ENCODE results near the gene CCDC174.

CCDC174 gene

DNA sequence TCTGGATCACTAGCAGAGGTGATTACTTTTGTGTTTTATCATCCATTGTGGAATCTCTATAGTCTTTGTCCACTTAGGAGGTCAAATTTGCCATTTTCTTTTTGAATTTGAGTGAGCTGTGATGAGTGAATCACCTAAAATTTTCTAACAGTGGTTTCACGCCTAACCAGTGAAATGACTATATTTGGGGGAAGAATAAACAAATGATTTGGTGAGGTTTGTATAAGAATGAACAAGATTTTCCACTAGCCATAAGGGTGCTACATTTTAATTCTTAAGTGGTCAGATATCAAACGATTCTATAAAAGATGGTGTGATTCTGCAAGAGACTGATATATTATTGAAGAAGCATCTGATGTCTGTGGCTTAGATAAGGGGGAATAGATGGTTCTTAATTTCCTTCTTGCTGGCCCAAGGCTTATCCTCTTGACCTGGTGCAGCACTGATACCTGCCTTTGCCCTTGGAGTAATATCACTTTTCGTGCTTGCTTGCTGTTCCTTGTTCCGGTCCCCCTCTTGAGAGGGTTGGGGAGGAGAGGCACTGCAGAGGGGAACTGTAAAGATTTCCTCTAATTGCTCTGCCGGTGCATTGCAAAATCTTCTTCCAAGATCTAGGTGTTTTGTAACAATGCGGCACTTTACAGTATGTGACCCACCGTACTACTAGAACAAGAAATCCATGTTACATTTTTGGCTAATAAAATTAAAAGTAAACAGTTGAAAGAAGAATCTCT, 37.9 kb downstream of the CCDC174 start:
- H3K27me3 Mint-ChIP-seq, result no peaks in the 10 kb centered on the region
- H3K36me3 Mint-ChIP-seq (ENCODE audit: low read depth), result peaks cover 2% of the 10 kb centered on the region
- H3K4me3 Mint-ChIP-seq, result no peak overlapping the region
- no peak overlapping the region for H3K27ac Mint-ChIP-seq
- ATAC-seq, result peak; percentile 46
- H3K4me1 Mint-ChIP-seq, result peaks cover 15% of the 10 kb centered on the region
- DNase-seq, result no peak
- H3K9me3 Mint-ChIP-seq, result no peaks in the 10 kb centered on the region

DNA sequence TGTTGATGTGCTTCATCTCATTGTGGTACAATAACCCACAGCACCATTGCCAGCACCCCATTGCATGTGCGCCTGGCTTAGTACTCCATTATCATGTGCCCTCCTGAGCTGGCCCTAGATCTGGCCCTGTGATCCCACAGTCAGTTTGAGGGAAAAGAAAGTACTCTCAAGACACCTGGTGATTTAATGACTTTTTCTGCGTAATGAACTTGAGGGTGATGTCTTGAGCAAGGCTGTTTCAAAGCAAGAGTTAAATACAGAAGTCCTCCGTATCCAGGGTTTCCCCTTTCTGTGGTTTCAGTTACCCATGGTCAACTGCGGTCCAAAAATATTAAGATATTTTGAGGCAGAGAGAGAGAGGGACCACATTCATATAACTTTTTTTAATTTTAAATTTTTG, 39.7 kb downstream of the CCDC174 start:
- H3K36me3 Mint-ChIP-seq (ENCODE audit: low read depth), result peaks cover 2% of the 10 kb centered on the region
- no peak for DNase-seq
- ATAC-seq, result no peak
- H3K27ac Mint-ChIP-seq, result no peak overlapping the region
- H3K27me3 Mint-ChIP-seq, result no peaks in the 10 kb centered on the region
- H3K4me1 Mint-ChIP-seq, result peaks cover 11% of the 10 kb centered on the region
- H3K4me3 Mint-ChIP-seq, result no peak overlapping the region
- no peaks in the 10 kb centered on the region for H3K9me3 Mint-ChIP-seq

DNA sequence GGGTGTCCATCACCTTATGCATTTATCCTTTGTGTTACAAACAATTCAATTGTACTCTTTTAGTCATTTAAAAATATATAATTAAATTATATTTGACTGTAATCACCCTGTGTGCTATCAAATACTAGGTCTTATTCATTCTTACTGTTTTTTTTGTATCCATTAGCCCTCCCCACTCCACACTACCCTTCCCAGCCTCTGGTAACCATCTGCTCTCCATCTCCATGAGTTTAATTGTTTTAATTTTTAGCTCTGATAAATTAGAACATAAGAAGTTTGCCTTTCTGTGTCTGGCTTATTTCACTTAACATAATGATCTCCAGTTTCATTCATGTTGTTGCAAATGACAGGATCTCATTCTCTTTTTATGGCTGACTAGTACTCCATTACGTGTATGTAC, 40.2 kb downstream of the CCDC174 start:
- DNase-seq (no peak), ATAC-seq (no peak)
- Mint-ChIP-seq H3K36me3 (ENCODE audit: low read depth) (peaks cover 2% of the 10 kb centered on the region), H3K27ac (no peak overlapping the region), H3K9me3 (no peaks in the 10 kb centered on the region), H3K27me3 (no peaks in the 10 kb centered on the region), H3K4me1 (peaks cover 11% of the 10 kb centered on the region), H3K4me3 (no peak overlapping the region)

DNA sequence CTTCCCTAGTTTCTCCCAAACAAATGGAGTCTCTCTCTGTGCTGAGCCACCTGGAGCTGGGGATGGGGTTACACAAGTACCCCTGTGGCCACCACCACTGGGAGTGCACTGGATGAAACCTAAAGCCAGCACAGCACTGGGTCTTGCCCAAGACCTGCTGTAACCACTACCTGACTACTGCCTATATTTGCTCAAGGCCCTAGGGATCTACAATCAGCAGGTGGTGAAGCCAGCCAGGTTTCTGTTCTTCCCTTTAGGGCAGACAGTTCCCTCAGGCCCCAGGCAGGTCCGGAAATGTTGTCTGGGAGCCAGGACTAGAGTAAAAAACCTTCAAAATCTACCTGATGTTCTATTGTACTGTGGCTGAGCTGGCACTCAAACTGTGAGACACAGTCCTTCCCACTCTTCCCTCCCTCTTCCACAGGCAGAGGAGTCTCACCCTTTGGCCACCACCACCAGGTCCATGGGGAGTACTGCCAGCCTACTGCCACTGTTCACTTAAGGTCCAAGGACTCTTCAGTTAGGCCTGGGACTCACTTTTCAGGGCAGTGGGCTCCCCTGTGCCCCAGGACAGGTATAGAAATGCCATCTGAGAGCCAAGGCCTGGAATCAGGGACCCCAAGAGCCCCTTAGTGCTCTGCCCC, 47.2 kb downstream of the CCDC174 start:
- no peak overlapping the region for H3K27ac Mint-ChIP-seq
- no peak for ATAC-seq
- H3K9me3 Mint-ChIP-seq, result no peaks in the 10 kb centered on the region
- H3K36me3 Mint-ChIP-seq (ENCODE audit: low read depth), result peaks cover 8% of the 10 kb centered on the region
- no peaks in the 10 kb centered on the region for H3K27me3 Mint-ChIP-seq
- no peaks in the 10 kb centered on the region for H3K4me1 Mint-ChIP-seq
- DNase-seq, result no peak
- no peak overlapping the region for H3K4me3 Mint-ChIP-seq

DNA sequence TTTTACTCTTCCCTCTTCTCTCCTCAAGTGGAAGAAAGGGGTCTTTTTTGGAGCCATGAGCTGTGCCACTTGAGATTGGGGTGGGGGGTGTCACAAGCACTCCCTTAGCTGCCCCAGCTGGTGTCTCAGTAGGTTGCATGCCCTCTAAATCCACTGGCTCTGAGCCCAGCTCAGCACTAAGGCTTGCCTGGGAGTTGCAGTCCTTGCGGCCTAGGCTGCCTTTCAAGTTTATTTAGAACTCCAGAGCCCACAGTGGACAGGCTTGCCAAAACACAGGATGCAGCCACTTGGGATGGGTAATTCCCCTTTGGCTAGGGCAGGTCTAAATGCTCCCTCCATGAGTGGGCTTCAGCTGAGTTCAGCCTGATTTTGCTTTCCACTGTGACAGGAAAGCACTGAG, 48.1 kb downstream of the CCDC174 start:
- H3K9me3 Mint-ChIP-seq, result no peaks in the 10 kb centered on the region
- no peaks in the 10 kb centered on the region for H3K27me3 Mint-ChIP-seq
- DNase-seq (no peak), ATAC-seq (no peak)
- no peaks in the 10 kb centered on the region for H3K4me1 Mint-ChIP-seq
- peaks cover 5% of the 10 kb centered on the region for H3K36me3 Mint-ChIP-seq (ENCODE audit: low read depth)
- no peak overlapping the region for H3K4me3 Mint-ChIP-seq
- no peak overlapping the region for H3K27ac Mint-ChIP-seq

DNA sequence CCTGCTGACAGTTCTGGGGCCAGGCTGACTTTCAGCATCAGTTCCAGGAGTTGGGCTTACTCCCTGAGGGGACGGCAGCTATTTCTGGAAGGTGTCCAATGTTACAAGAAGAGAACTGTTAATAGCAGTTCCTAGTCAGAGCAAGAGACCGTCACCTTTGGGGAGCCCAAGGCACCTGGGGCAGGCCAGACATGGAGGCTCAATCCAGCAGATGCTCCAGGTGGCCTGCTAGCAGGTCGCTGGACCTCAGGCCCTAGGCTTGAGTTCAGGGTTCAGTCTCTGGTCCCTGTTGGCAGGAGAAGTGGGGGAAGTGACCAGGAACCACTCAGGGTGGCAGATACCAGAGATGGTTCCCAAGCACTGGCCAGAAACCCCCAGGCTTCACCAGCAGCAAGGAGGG, 49.3 kb downstream of the CCDC174 start:
- Mint-ChIP-seq H3K9me3 (no peaks in the 10 kb centered on the region), H3K4me3 (no peak overlapping the region), H3K27ac (no peak overlapping the region), H3K4me1 (no peaks in the 10 kb centered on the region), H3K27me3 (no peaks in the 10 kb centered on the region), H3K36me3 (ENCODE audit: low read depth) (peaks cover 5% of the 10 kb centered on the region)
- no peak for DNase-seq
- no peak for ATAC-seq

DNA sequence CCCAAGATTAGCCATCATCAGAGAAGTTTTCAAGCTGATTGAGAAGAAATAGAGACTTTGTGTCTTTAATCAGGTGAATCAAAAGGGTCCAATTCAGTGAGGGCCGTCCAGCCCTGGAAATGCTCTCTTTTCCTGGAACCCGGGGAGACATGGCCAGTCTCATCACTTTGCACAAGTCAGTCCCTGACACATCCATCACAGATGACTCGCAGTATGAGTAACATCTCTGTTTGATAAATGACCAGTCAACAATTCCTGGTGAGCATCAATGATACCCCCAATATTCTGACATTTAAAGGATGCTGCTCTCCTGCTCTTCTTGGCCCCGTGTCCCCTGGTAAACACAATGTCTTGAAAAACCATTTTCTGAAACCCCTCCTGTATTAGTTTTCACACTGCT, 50.1 kb downstream of the CCDC174 start:
- DNase-seq (no peak), ATAC-seq (no peak)
- Mint-ChIP-seq H3K4me1 (no peaks in the 10 kb centered on the region), H3K36me3 (ENCODE audit: low read depth) (peaks cover 5% of the 10 kb centered on the region), H3K27me3 (no peaks in the 10 kb centered on the region), H3K27ac (no peak overlapping the region), H3K9me3 (no peaks in the 10 kb centered on the region), H3K4me3 (no peak overlapping the region)

DNA sequence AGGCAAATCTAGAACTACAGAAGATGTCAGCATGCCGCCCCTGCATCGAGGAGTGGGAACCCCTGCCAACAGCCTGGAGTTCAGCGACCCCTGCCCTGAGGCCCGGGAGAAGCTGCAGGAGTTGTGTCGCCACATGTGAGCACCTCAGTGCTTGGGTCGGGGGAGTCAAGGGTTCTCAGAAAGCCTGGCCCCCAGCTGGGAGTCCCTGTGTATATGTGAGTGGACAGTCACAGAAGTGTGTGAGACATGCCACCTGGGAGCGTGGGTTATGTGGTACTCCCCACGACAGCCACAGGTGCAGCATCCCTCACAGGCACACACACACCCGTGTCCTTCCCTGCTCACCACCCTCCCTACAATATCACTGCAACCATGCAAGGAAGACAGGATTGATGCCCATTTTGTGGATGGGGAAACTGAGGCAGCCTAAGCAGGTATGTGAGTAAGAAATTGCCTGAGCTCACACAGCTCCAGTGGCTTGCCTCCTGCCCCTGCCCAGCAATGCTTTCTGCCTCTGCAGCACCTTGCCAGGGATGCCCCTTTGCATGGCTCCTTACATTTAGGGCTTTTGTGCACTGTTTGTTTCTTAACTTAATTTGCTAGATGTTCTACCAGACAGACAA, 51.7 kb downstream of the CCDC174 start:
- no peak overlapping the region for H3K27ac Mint-ChIP-seq

DNA sequence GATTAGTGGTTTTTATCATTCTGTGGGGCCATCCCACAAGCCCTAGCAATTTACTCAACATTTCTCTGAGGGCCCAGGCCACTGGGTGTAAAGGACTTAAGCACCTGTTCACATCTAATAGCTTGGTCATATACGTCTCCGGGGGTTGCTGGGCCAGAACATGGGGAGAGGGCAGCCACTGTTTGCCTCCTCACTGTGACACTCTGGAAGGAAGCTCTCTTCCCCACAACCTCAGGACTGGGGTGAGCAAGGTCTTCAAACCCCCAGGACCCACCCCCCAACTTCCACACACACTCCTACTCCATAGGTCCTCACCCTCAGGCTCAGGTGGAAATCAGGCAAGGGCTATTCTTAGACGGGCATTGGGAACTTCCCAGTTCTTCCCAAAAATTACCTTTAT, 52.2 kb downstream of the CCDC174 start:
- no peak for ATAC-seq
- H3K4me3 Mint-ChIP-seq, result no peak overlapping the region

More for the DNA sequence above, 51.7 kb downstream of the CCDC174 start:
- ATAC-seq (no peak), DNase-seq (no peak)
- Mint-ChIP-seq H3K27me3 (no peaks in the 10 kb centered on the region), H3K9me3 (no peaks in the 10 kb centered on the region), H3K36me3 (ENCODE audit: low read depth) (peaks cover 2% of the 10 kb centered on the region), H3K4me3 (no peak overlapping the region), H3K4me1 (no peaks in the 10 kb centered on the region)

DNA sequence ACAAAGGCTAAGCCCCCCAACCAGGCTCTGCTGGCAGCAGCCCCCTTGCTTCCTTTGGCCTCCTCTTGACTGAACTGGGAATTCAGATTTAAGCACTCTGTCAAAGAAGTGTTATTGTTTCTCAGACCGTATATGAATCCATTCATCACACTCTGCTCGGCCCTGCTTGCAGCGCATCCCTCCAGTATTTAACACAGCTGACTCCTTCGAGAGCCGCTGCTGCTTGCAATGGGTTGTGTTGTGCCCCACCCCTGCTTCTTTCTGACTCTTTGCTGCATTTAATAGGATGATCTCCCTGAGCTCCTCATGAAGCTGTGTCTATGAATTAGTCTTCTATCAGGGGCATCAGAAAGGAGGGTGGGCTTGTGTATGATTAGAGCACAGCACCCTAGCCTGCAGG, 54.5 kb downstream of the CCDC174 start:
- Mint-ChIP-seq H3K27ac (no peak overlapping the region), H3K36me3 (ENCODE audit: low read depth) (peaks cover 2% of the 10 kb centered on the region), H3K4me1 (no peaks in the 10 kb centered on the region), H3K27me3 (no peaks in the 10 kb centered on the region), H3K4me3 (no peak overlapping the region), H3K9me3 (no peaks in the 10 kb centered on the region)
- ATAC-seq, result no peak
- no peak for DNase-seq

More for the DNA sequence above, 52.2 kb downstream of the CCDC174 start:
- no peaks in the 10 kb centered on the region for H3K4me1 Mint-ChIP-seq
- H3K27me3 Mint-ChIP-seq, result no peaks in the 10 kb centered on the region
- H3K36me3 Mint-ChIP-seq (ENCODE audit: low read depth), result peaks cover 2% of the 10 kb centered on the region
- DNase-seq, result no peak
- no peaks in the 10 kb centered on the region for H3K9me3 Mint-ChIP-seq
- H3K27ac Mint-ChIP-seq, result no peak overlapping the region

DNA sequence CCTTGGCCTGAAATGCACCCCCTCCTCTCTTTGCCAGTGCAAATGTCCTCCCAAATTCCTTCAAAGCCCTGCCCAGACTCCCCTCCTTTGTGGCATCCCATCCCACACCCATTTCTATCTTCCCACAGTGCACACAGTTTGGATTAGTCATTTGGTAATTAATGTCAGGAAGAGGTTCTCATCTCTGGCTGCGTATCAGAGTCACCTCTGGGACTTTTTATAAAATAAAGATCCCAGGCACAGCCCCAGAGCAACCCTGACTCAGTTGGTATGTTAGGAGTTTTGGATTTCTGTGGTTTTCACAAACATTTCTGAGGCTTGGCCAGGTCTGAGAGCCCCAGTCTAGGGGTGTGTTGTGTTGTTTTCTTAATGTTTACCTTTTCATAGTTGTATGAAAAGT, 65.0 kb downstream of the CCDC174 start:
- H3K4me1 Mint-ChIP-seq, result no peaks in the 10 kb centered on the region
- no peak overlapping the region for H3K27ac Mint-ChIP-seq
- H3K27me3 Mint-ChIP-seq, result no peaks in the 10 kb centered on the region
- DNase-seq, result no peak
- ATAC-seq, result no peak
- no peak overlapping the region for H3K4me3 Mint-ChIP-seq
- H3K9me3 Mint-ChIP-seq, result peaks cover 9% of the 10 kb centered on the region
- peaks cover 6% of the 10 kb centered on the region for H3K36me3 Mint-ChIP-seq (ENCODE audit: low read depth)

DNA sequence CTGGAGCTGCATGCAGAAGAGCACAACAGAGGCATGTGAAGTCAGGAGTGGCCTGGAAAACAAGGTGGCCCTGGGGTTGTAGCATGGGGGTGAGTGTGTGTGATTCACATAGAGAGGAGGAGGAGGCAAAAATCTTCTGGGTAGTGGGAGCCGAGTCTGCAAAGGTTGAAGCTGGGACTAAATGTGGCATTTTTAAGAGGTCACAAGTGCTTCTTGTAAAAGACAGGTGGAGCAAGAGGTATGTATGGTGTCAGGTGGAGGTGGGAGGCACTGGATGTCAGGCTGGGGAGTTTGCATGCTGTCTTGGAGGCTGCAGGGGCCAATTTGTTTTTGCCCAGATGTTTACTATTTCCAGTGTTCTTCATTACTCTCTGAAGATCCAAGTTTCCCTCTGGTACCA, 65.7 kb downstream of the CCDC174 start:
- ATAC-seq (no peak), DNase-seq (no peak)
- H3K27ac Mint-ChIP-seq, result no peak overlapping the region
- peaks cover 9% of the 10 kb centered on the region for H3K9me3 Mint-ChIP-seq
- no peaks in the 10 kb centered on the region for H3K27me3 Mint-ChIP-seq
- no peak overlapping the region for H3K4me3 Mint-ChIP-seq
- H3K36me3 Mint-ChIP-seq (ENCODE audit: low read depth), result peaks cover 5% of the 10 kb centered on the region
- H3K4me1 Mint-ChIP-seq, result no peaks in the 10 kb centered on the region

DNA sequence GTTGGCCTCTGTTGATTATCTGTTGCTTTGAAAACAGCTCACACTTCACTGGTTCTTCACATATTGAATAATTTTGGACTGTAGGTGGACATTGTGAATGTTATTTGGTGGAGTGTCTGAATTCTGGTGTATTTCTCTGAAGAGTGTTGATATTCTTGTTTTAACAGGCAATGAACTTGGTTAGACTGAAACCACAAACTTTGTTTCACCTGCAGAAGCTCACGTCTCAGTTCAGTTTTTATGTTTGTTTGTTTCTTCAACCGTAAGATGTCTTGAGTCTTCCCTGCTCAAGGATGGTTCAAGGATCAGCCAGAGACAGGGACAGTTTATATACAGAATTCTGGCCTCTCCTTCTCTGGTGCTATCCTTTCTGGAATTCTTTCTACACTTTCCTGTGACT, 67.0 kb downstream of the CCDC174 start:
- no peak overlapping the region for H3K4me3 Mint-ChIP-seq
- no peak overlapping the region for H3K27ac Mint-ChIP-seq
- no peak for DNase-seq
- no peaks in the 10 kb centered on the region for H3K4me1 Mint-ChIP-seq
- no peak for ATAC-seq
- H3K9me3 Mint-ChIP-seq, result no peaks in the 10 kb centered on the region
- H3K27me3 Mint-ChIP-seq, result no peaks in the 10 kb centered on the region
- H3K36me3 Mint-ChIP-seq (ENCODE audit: low read depth), result peaks cover 3% of the 10 kb centered on the region

DNA sequence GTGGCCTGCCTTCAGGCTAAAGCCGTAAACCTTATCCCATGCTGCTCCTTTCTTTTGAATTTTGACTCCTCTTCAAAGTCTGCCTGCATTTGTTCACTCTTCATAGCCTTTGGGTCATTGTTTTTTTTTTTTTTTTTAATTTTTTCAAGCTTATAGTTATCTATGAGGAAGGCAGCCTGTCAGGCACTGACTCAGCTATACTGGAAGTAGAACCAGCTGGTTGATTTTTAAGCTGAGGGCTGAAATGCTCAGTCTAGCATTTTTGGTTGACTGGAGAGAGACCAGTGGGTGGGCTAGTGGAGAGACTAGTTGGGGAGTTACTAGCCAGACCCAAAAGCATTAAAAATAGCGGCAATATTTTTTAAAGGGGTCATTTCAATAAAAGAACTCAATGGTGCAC, 67.4 kb downstream of the CCDC174 start:
- Mint-ChIP-seq H3K4me1 (no peaks in the 10 kb centered on the region), H3K27ac (no peak overlapping the region), H3K36me3 (ENCODE audit: low read depth) (peaks cover 3% of the 10 kb centered on the region), H3K27me3 (no peaks in the 10 kb centered on the region), H3K9me3 (no peaks in the 10 kb centered on the region), H3K4me3 (no peak overlapping the region)
- ATAC-seq (no peak), DNase-seq (no peak)

DNA sequence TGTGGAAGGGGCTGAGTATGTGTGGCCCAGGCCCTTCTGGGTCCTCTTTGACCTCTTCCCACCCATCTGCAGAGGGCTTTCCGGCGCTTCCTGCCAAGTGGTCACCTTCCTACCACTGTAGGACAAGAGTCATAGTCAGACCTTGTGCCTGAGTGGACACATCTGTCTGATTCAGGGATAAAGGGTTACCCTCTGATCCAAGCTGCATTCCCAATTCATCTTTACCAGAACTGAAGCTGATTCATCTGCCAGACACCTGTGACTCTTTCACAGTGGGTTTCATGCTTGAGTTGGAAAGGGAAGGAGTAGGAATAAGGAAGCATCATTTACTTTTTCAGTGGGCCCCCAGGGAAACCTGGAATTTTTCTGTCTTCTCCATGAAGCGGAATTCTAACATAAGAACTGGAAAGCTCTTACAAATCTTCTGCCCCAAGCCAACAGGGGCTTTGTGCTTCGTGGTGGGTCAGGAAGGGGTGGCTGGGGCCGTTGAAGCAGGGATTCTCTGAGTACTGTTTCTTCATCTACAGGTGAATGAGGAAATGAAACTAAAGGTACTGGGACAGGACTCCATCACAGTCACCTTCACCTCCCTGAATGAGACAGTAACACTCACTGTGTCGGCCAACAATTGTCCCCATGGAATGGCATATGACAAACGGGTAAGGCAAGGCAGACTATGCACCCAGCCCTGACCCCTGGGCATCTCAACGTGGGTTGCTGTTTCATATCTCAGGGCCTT, 69.7 kb downstream of the CCDC174 start:
- no peak for DNase-seq
- Mint-ChIP-seq H3K27ac (no peak overlapping the region), H3K4me1 (no peaks in the 10 kb centered on the region), H3K27me3 (no peaks in the 10 kb centered on the region), H3K36me3 (ENCODE audit: low read depth) (peaks cover 3% of the 10 kb centered on the region), H3K4me3 (no peak overlapping the region), H3K9me3 (no peaks in the 10 kb centered on the region)
- ATAC-seq, result no peak

All from activated naive CD8-positive, alpha-beta T cell treated with anti-CD3 and anti-CD28 coated beads, Interleukin-2, amount 50 U/mL, for 24 hours (primary cell).